Measurements from ENCODE around the gene KHK. TPM values are rescaled to one million over a fixed set of nuclear protein-coding genes. Genes with fewer than 3 reads are reported as not detected.
"Not testable (repeated sequence)": the region's sequence is repeated elsewhere in the genome, so short reads cannot be mapped to it uniquely, and the experiment has no call there.

The KHK gene
- total and polyA plus RNA-seq, 3 experiments from 2014 or later, result 6.5 to 17.8 (median 14.5) TPM

DNA sequence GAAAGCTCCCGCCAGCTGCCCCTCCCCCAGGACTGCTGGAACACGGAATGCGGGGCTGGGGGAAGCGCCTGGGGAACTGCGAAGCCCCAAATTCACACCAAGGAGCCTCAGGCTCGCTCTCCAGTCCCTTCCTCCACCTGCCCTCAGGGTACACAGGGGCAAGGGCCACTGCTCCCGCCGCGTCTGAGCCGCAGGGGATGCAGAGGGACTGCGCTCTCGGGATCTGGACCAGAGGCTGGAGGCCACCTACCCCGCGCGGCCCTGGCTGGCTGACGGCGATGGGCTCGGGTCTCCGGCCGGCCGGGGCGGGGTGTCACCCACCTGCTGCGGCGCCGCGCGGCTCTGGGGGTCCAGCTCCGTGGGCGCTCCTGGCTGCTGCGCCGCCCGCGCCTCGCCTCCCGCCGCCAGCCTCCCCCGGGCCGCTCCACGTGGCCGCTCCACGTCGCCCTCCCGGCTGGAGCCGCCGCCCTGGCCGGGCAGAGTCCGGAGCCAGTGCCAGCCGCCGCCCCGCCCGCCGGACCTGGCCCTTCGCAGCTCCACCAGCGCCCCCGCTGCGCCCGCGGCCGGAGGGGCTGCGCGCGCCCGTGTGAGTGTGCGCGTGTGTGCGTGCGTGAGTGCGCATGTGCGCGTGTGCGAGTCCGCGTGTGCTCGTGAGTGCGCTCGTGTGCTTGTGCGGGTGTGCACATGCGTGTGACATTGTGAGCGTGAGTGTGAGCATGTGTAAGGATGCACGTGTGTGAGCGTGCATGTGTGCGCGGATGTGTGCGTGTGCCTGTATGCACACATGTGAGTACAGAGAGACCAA, 32.2 kb downstream of the KHK start, which contains the start of gene CGREF1:
Gene CGREF1 (minus strand): TSS at position 604 of the 805 bp plus-strand sequence. CDS start 14,762 bp downstream, outside the sequence.
- H3K36me3 ChIP-seq (ENCODE audit: insufficient read depth, low read length), result no peaks in the 10 kb centered on the region
- ChIA-PET POLR2A (no interaction called here), CTCF (no interaction called here)
- Mint-ChIP-seq H3K27ac (peak within 1 kb of the TSS in 3 of 8 donors; percentile 17 to 71 (median 66)), H3K4me1 (peaks cover 16 to 18% (median 18%) of the 10 kb centered on the region in 3 donors), H3K4me3 (peak within 1 kb of the TSS; percentile 70 to 83 (median 76)), H3K9me3 (no peaks in the 10 kb centered on the region), H3K27me3 (peaks cover 20 to 34% of the 10 kb centered on the region in 2 donors), H3K36me3 (peaks cover 0 to 3% (median 0%) of the 10 kb centered on the region in 3 donors)
- peak within 1 kb of the TSS; percentile 51 for H3K4me3 ChIP-seq (ENCODE audit: low read length)
- no peak for DNase-seq
- H3K4me1 ChIP-seq (ENCODE audit: insufficient read depth, low read length), result peaks cover 10% of the 10 kb centered on the region
- no peak within 1 kb of the TSS for H3K27ac ChIP-seq (ENCODE audit: low read depth, low read length)
- peaks cover 11% of the 10 kb centered on the region for H3K27me3 ChIP-seq (ENCODE audit: insufficient read depth, low read length, poor library complexity, severe bottlenecking)
- H3K9me3 ChIP-seq (ENCODE audit: low read length), result no peaks in the 10 kb centered on the region

DNA sequence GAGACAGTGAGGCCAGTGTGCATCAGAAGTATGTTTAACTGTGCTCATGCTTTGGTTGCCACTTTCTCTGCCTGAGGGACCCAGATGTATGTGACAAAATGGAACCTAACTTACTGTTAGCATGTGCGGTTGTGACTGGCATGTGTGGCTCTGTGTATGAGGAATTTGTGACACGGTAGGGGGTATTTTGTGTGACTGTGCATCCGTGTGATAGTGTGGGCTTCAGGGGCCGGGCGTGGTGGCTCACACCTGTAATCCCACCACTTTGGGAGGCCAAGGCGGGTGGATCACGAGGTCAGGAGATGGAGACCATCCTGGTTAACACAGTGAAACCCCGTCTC, 32.7 kb downstream of the KHK start:
- H3K36me3 ChIP-seq (ENCODE audit: insufficient read depth, low read length); H3K27ac ChIP-seq (ENCODE audit: low read depth, low read length); DNase-seq; H3K9me3 Mint-ChIP-seq; H3K9me3 ChIP-seq (ENCODE audit: low read length); H3K36me3 Mint-ChIP-seq; CTCF ChIA-PET; POLR2A ChIA-PET: not testable (repeated sequence)
- peak overlapping the region; percentile 51 for H3K4me3 ChIP-seq (ENCODE audit: low read length)
- H3K27ac Mint-ChIP-seq, result peak overlapping the region in 3 of 8 donors; percentile 17 to 71 (median 66)
- peaks cover 19 to 34% of the 10 kb centered on the region in 2 donors for H3K27me3 Mint-ChIP-seq
- peaks cover 13% of the 10 kb centered on the region for H3K4me1 ChIP-seq (ENCODE audit: insufficient read depth, low read length)
- peaks cover 11% of the 10 kb centered on the region for H3K27me3 ChIP-seq (ENCODE audit: insufficient read depth, low read length, poor library complexity, severe bottlenecking)
- H3K4me3 Mint-ChIP-seq, result peak overlapping the region; percentile 70 to 83 (median 76)
- H3K4me1 Mint-ChIP-seq, result peaks cover 20 to 21% (median 20%) of the 10 kb centered on the region in 3 donors

GRCh38 chr2:27121906-27122305, 35.3 kb downstream of the KHK start:
- H3K4me1 Mint-ChIP-seq, result peaks cover 20 to 21% (median 20%) of the 10 kb centered on the region in 3 donors
- peak overlapping the region in 6 of 7 donors; percentile 29 to 92 (median 61) for H3K4me3 Mint-ChIP-seq
- Histone ChIP-seq H3K4me1 (ENCODE audit: insufficient read depth, low read length) (peaks cover 13% of the 10 kb centered on the region), H3K9me3 (ENCODE audit: low read length) (no peaks in the 10 kb centered on the region), H3K36me3 (ENCODE audit: insufficient read depth, low read length) (no peaks in the 10 kb centered on the region), H3K27ac (ENCODE audit: low read depth, low read length) (no peak overlapping the region), H3K4me3 (ENCODE audit: low read length) (no peak overlapping the region), H3K27me3 (ENCODE audit: insufficient read depth, low read length, poor library complexity, severe bottlenecking) (peaks cover 11% of the 10 kb centered on the region)
- POLR2A ChIA-PET, result no interaction called here
- DNase-seq, result no peak
- CTCF ChIA-PET, result no interaction called here
- H3K36me3 Mint-ChIP-seq, result peaks cover 0 to 3% (median 0%) of the 10 kb centered on the region in 3 donors
- no peaks in the 10 kb centered on the region for H3K9me3 Mint-ChIP-seq
- peaks cover 15 to 27% of the 10 kb centered on the region in 2 donors for H3K27me3 Mint-ChIP-seq
- no peak overlapping the region for H3K27ac Mint-ChIP-seq

GRCh38 chr2:27122791-27123190, 36.2 kb downstream of the KHK start:
- no peak for DNase-seq
- Histone ChIP-seq H3K9me3 (ENCODE audit: low read length) (no peaks in the 10 kb centered on the region), H3K4me3 (ENCODE audit: low read length) (peak overlapping the region; percentile 79), H3K4me1 (ENCODE audit: insufficient read depth, low read length) (peaks cover 13% of the 10 kb centered on the region), H3K36me3 (ENCODE audit: insufficient read depth, low read length) (no peaks in the 10 kb centered on the region), H3K27ac (ENCODE audit: low read depth, low read length) (no peak overlapping the region), H3K27me3 (ENCODE audit: insufficient read depth, low read length, poor library complexity, severe bottlenecking) (peaks cover 11% of the 10 kb centered on the region)
- POLR2A ChIA-PET, result interaction anchor here (1.8 to 2.0 kb wide), 3 partner anchors 11 to 72 kb away, joined by 5 to 27 read pairs (median 9); partner anchors contain the start of genes AGBL5, OST4 and PREB
- CTCF ChIA-PET, result interaction anchor here (1.1 to 2.6 kb wide), 5 partner anchors 8 to 47 kb away, joined by 3 to 24 read pairs (median 4); partner anchors contain the start of genes KHK and PREB
- Mint-ChIP-seq H3K27ac (peak overlapping the region; percentile 21 to 97 (median 87)), H3K27me3 (peaks cover 10 to 18% of the 10 kb centered on the region in 2 donors), H3K4me1 (peaks cover 20 to 21% (median 20%) of the 10 kb centered on the region in 3 donors), H3K9me3 (no peaks in the 10 kb centered on the region), H3K4me3 (peak overlapping the region; percentile 91 to 95 (median 93)), H3K36me3 (peaks cover 0 to 3% (median 0%) of the 10 kb centered on the region in 3 donors)

DNA sequence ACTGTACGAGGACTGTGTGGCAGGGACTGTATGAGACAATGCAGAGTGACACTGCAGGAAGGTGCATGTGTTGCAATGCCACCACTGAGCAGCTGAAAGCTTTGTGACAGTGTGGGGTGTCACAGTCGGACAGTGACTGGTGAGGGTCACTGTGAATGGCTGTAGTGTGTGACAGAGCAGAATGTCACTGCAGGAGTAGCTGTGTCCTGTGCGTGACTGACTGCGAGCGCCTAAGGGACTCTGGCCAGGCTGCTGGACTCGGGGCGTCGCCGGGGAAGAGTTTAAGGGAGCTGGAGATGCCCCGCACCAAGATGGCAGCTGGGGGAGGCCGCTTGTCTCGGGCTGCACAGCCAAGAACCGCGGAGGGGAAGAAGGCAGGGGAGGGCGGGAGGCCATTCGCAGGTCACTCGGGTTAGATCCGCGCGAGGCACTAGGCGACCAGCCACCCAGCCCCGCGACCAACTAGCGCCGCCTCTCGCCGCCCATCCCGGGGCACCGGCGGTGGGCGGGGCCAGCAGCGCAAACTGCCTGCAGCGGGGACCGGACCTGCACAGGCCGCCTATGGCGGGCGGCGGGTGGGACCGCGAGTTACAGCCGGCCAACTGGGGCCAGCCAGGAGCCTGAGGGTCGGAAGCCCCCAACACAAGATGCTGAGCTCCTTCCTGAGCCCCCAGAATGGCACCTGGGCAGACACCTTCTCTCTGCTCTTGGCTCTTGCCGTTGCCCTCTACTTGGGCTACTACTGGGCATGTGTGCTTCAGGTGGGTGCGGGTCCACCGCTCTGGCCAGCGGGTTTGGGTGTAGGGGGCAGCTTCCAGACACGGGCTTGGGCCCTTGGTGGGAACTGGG, 37.0 kb downstream of the KHK start, which contains the start of gene ABHD1:
Gene ABHD1 (plus strand): TSS at position 514 of the 849 bp plus-strand sequence. CDS start 134 bp downstream, at position 648.
- peak within 1 kb of the TSS; percentile 52 to 97 (median 88) for H3K27ac Mint-ChIP-seq
- Histone ChIP-seq H3K27ac (ENCODE audit: low read depth, low read length) (peak within 1 kb of the TSS; percentile 38), H3K9me3 (ENCODE audit: low read length) (no peaks in the 10 kb centered on the region), H3K27me3 (ENCODE audit: insufficient read depth, low read length, poor library complexity, severe bottlenecking) (peaks cover 5% of the 10 kb centered on the region), H3K4me3 (ENCODE audit: low read length) (peak within 1 kb of the TSS; percentile 79), H3K4me1 (ENCODE audit: insufficient read depth, low read length) (peaks cover 13% of the 10 kb centered on the region), H3K36me3 (ENCODE audit: insufficient read depth, low read length) (no peaks in the 10 kb centered on the region)
- H3K4me3 Mint-ChIP-seq, result peak within 1 kb of the TSS; percentile 91 to 95 (median 93)
- ChIA-PET POLR2A (interaction anchor here (1.8 to 2.0 kb wide), 3 partner anchors 10 to 73 kb away, joined by 5 to 27 read pairs (median 9); partner anchors contain the start of genes AGBL5, OST4 and PREB), CTCF (interaction anchor here (1.1 to 2.6 kb wide), 5 partner anchors 9 to 46 kb away, joined by 3 to 24 read pairs (median 4); partner anchors contain the start of genes KHK and PREB)
- H3K4me1 Mint-ChIP-seq, result peaks cover 20 to 21% (median 20%) of the 10 kb centered on the region in 3 donors
- DNase-seq, result peak; percentile 61 to 74 (median 68)
- peaks cover 0 to 3% (median 0%) of the 10 kb centered on the region in 3 donors for H3K36me3 Mint-ChIP-seq
- no peaks in the 10 kb centered on the region for H3K9me3 Mint-ChIP-seq
- peaks cover 10 to 12% of the 10 kb centered on the region in 2 donors for H3K27me3 Mint-ChIP-seq

- Histone ChIP-seq H3K9me3 (ENCODE audit: low read length) (no peaks in the 10 kb centered on the region), H3K4me3 (ENCODE audit: low read length) (no peak overlapping the region), H3K27me3 (ENCODE audit: insufficient read depth, low read length, poor library complexity, severe bottlenecking) (no peaks in the 10 kb centered on the region), H3K27ac (ENCODE audit: low read depth, low read length) (no peak overlapping the region), H3K36me3 (ENCODE audit: insufficient read depth, low read length) (no peaks in the 10 kb centered on the region), H3K4me1 (ENCODE audit: insufficient read depth, low read length) (peaks cover 13% of the 10 kb centered on the region)
- Mint-ChIP-seq H3K4me3 (peak overlapping the region in 4 of 7 donors; percentile 32 to 95 (median 58)), H3K4me1 (peaks cover 13 to 17% (median 15%) of the 10 kb centered on the region in 3 donors), H3K27ac (peak overlapping the region in 3 of 8 donors; percentile 12 to 58 (median 15)), H3K9me3 (no peaks in the 10 kb centered on the region), H3K36me3 (peaks cover 0 to 16% (median 0%) of the 10 kb centered on the region in 3 donors), H3K27me3 (peaks cover 2 to 4% of the 10 kb centered on the region in 2 donors)
- no peak for DNase-seq
- POLR2A ChIA-PET, result no interaction called here
- CTCF ChIA-PET, result interaction anchor here (1.1 to 2.6 kb wide), 3 partner anchors 8 to 178 kb away, joined by 3 to 24 read pairs (median 4); partner anchors contain the start of gene PREB
Observed at GRCh38 chr2:27125104-27125503, 38.5 kb downstream of the KHK start.

- Mint-ChIP-seq H3K27me3 (peaks cover 0 to 1% of the 10 kb centered on the region in 2 donors), H3K4me3 (peak overlapping the region in 1 of 7 donors; percentile 50), H3K36me3 (peaks cover 0 to 27% (median 0%) of the 10 kb centered on the region in 3 donors), H3K4me1 (peaks cover 15 to 19% (median 15%) of the 10 kb centered on the region in 3 donors), H3K27ac (peak overlapping the region in 1 of 8 donors; percentile 20), H3K9me3 (no peaks in the 10 kb centered on the region)
- Histone ChIP-seq H3K4me1 (ENCODE audit: insufficient read depth, low read length) (peaks cover 13% of the 10 kb centered on the region), H3K27me3 (ENCODE audit: insufficient read depth, low read length, poor library complexity, severe bottlenecking) (no peaks in the 10 kb centered on the region), H3K27ac (ENCODE audit: low read depth, low read length) (no peak overlapping the region), H3K9me3 (ENCODE audit: low read length) (no peaks in the 10 kb centered on the region), H3K36me3 (ENCODE audit: insufficient read depth, low read length) (peaks cover 7% of the 10 kb centered on the region), H3K4me3 (ENCODE audit: low read length) (no peak overlapping the region)
- ChIA-PET POLR2A (no interaction called here), CTCF (interaction anchor here (1.3 kb wide), 1 partner anchor 177 kb away, joined by 4 read pairs; no protein-coding TSS in a partner anchor)
- no peak for DNase-seq
Observed at GRCh38 chr2:27126252-27126710, 39.7 kb downstream of the KHK start.
